Nephron progenitor cell (in vitro differentiated cells): ENCODE results near the gene C16orf82.
A peak's percentile ranks its signal among the peaks of the same experiment; 100 is the strongest.

ENCODE experiments used
- DNase-seq: peaks from one replicate; pipeline ENCODE4 v3.0.0; 2021
- H3K27ac Mint-ChIP-seq: 2 replicates; pipeline ENCODE4 v1.8.0; 2021; ENCODE audit warnings: mild to moderate bottlenecking, moderate library complexity, mixed read lengths
- H3K27me3 Mint-ChIP-seq: 2 replicates; pipeline ENCODE4 v1.8.0; 2021; ENCODE audit warnings: mild to moderate bottlenecking, low read depth, mixed read lengths; ENCODE audit not compliant: poor library complexity
- H3K36me3 Mint-ChIP-seq: 2 replicates; pipeline ENCODE4 v1.8.0; 2021; ENCODE audit warnings: low read depth, mixed read lengths
- H3K4me1 Mint-ChIP-seq: 2 replicates; pipeline ENCODE4 v1.8.0; 2021; ENCODE audit warnings: mixed read lengths
- H3K4me3 Mint-ChIP-seq: 2 replicates; pipeline ENCODE4 v1.8.0; 2021; ENCODE audit warnings: mild to moderate bottlenecking, moderate library complexity, mixed read lengths
- H3K9me3 Mint-ChIP-seq: 2 replicates; pipeline ENCODE4 v1.8.0; 2021; ENCODE audit warnings: mild to moderate bottlenecking, moderate library complexity, mixed read lengths
- CTCF ChIP-seq: fragments of 200-600 bp; sonication (generic); IDR thresholded peaks from 2 replicates; pipeline ENCODE4 v1.5.0; 2021; ENCODE audit warnings: antibody characterized with exemption

Gene C16orf82

GRCh38 chr16:27110524-27110896, 43.8 kb downstream of the C16orf82 start:
- Mint-ChIP-seq H3K9me3 (peaks cover 1% of the 10 kb centered on the region), H3K4me1 (peaks cover 35% of the 10 kb centered on the region), H3K36me3 (no peaks in the 10 kb centered on the region), H3K27ac (no peak overlapping the region), H3K4me3 (peak overlapping the region; percentile 78), H3K27me3 (peaks cover 4% of the 10 kb centered on the region)
- DNase-seq, result no peak
- TF ChIP-seq CTCF, result no peak

- H3K27ac Mint-ChIP-seq, result no peak overlapping the region
Observed at GRCh38 chr16:27111486-27111885, 44.8 kb downstream of the C16orf82 start.

GRCh38 chr16:27112093-27112811, 45.5 kb downstream of the C16orf82 start:
- Mint-ChIP-seq H3K4me3 (no peak overlapping the region), H3K36me3 (no peaks in the 10 kb centered on the region), H3K9me3 (peaks cover 10% of the 10 kb centered on the region), H3K27ac (no peak overlapping the region), H3K4me1 (peaks cover 33% of the 10 kb centered on the region), H3K27me3 (peaks cover 10% of the 10 kb centered on the region)
- DNase-seq, result no peak
- TF ChIP-seq CTCF, result no peak

More at GRCh38 chr16:27111486-27111885, 44.8 kb downstream of the C16orf82 start:
- H3K4me3 Mint-ChIP-seq, result no peak overlapping the region
- TF ChIP-seq CTCF, result no peak
- DNase-seq, result no peak
- peaks cover 10% of the 10 kb centered on the region for H3K9me3 Mint-ChIP-seq
- H3K4me1 Mint-ChIP-seq, result peaks cover 35% of the 10 kb centered on the region
- H3K36me3 Mint-ChIP-seq, result no peaks in the 10 kb centered on the region
- H3K27me3 Mint-ChIP-seq, result peaks cover 10% of the 10 kb centered on the region

GRCh38 chr16:27113341-27113841, 46.7 kb downstream of the C16orf82 start:
- H3K27ac Mint-ChIP-seq, result no peak overlapping the region
- H3K4me1 Mint-ChIP-seq, result peaks cover 24% of the 10 kb centered on the region
- H3K4me3 Mint-ChIP-seq, result no peak overlapping the region
- H3K36me3 Mint-ChIP-seq, result no peaks in the 10 kb centered on the region
- no peak for DNase-seq
- peaks cover 14% of the 10 kb centered on the region for H3K27me3 Mint-ChIP-seq
- H3K9me3 Mint-ChIP-seq, result peaks cover 11% of the 10 kb centered on the region
- no peak for TF ChIP-seq CTCF

- no peak overlapping the region for H3K27ac Mint-ChIP-seq
- peaks cover 14% of the 10 kb centered on the region for H3K27me3 Mint-ChIP-seq
- H3K4me3 Mint-ChIP-seq, result no peak overlapping the region
- TF ChIP-seq CTCF, result no peak
- H3K9me3 Mint-ChIP-seq, result peaks cover 13% of the 10 kb centered on the region
- peaks cover 24% of the 10 kb centered on the region for H3K4me1 Mint-ChIP-seq
- no peak for DNase-seq
- H3K36me3 Mint-ChIP-seq, result no peaks in the 10 kb centered on the region
Observed at GRCh38 chr16:27114006-27114405, 47.3 kb downstream of the C16orf82 start.

GRCh38 chr16:27118526-27118925, 51.8 kb downstream of the C16orf82 start:
- no peak for TF ChIP-seq CTCF
- DNase-seq, result no peak
- Mint-ChIP-seq H3K27me3 (peaks cover 18% of the 10 kb centered on the region), H3K27ac (no peak overlapping the region), H3K9me3 (peaks cover 40% of the 10 kb centered on the region), H3K4me1 (peaks cover 6% of the 10 kb centered on the region), H3K36me3 (no peaks in the 10 kb centered on the region), H3K4me3 (no peak overlapping the region)
